Islet precursor cell (in vitro differentiated cells): Measurements from ENCODE around the gene SPATA46.
"Not testable (repeated sequence)": the region's sequence is repeated elsewhere in the genome, so short reads cannot be mapped to it uniquely, and the experiment has no call there.

Source experiments
- DNase-seq: peaks from one replicate; pipeline ENCODE4 v3.0.0-alpha.2; 2018

SPATA46 gene

DNA sequence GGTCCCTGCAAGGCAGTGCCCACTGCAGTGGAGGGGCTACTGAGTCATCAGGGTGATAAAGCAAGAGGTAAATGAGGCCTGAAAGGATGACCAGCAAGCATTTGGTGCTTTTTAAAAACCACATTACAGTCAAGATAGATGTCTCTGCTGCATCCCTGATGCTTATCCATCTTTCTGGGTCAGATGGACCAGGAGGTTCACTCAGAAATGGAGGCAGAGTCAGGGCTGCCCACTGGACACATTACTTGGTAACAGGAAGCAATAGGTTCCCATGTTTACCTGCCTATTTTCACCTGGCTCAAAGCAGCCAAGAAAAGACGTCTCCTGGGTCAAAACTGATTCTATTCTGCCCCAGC lies 3.6 kb downstream of the SPATA46 start:
- no peak for DNase-seq

DNA sequence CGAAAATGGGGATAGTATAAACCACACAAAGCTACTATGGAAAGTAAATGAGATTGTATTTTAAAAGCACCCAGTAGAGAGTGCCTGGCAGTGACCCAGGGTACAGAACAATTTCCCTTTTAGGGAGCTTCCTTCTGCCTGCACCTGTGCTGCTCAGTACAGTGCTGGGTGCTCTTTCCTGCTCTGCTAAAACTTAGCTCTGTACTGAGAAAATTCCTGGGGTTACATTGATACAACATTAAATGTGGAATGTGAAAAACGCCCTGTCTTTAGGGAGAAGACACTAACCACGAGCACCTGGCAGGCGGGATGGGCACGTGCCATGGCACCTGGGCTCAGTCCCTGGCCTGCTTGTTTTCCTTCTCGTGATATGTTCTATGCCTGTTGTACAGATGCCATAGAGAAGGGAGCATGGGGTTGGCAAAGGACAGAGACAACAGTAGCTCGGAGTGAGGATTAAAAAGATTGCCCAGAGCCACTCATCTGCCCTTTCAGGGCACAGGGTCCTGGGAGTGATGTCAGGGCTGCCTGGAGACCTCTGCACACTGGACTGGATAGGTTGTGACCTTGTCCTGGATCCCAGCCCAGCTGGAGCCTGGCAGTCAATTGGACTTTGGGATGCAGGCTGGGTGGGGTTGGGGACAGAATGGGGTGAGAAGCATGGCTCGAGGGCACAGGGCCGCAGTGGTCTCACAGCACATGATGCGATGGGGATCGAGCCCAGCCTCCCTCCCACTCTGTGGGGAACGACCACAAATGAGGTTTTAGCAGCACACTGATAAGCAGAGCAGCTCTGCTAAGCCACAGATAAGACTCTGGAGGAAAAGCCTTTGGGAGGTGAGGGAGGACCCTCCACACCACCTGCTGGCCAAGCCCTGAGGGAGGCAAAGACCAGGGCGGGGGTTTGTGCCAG lies 4.2 kb downstream of the SPATA46 start:
- DNase-seq, result no peak

DNA sequence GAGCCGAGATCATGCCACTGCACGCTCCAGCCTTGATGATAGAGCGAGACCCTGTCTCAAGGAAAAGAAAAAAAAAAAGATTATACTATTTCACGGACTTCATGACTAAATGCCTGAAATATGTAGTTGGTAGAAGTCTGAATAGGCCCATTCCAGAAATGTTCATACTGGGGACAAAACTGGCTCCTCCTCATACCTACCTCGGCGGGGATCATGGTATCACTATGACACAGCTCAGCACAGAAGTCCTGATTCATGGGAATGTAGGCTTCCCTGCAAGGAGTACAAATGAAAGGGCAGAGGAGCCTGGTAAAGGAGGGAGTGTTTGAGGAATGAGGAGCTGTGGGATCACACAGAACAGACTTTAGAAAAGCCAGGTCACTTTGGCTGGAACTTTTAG lies 5.0 kb downstream of the SPATA46 start:
- DNase-seq, result peak; percentile 73

DNA sequence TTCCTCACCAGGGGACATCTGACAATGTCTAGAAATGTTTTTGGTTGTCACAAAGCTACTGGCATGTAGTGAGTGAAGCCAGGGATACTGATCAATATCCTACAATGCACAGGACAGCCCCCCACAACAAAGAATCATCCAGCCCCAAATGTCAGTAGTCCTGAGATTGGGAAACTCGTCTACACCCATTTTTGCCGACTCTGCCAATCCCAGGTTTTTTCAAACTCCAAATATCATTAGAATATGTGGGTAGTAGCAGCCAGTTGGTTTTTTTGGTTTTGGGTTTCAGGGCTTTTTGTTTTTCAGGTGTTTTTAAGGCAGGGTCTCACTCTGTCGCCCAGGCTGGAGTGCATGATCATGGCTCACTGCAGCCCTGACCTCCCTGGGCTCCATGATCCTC lies 5.9 kb downstream of the SPATA46 start:
- DNase-seq, result no peak

DNA sequence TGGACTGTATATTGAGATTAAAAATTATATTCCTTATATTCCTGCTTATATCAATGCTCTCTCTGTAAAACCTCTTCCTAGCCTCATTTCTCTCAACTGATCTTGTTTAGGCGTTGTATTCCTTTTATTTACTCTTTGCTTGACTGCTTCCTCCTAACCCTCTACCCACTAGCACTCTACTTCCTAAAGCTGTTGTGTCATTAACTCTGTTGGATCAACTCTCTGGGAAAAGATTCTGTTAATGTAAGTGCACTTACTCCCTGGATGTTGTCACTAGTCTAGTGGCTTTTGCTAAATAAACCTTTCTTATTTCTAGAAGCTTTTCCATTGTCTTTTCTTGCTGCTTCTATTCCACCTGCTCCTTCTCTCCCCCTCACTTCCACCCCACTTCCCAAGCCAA lies 6.5 kb downstream of the SPATA46 start:
- DNase-seq, result no peak

DNA sequence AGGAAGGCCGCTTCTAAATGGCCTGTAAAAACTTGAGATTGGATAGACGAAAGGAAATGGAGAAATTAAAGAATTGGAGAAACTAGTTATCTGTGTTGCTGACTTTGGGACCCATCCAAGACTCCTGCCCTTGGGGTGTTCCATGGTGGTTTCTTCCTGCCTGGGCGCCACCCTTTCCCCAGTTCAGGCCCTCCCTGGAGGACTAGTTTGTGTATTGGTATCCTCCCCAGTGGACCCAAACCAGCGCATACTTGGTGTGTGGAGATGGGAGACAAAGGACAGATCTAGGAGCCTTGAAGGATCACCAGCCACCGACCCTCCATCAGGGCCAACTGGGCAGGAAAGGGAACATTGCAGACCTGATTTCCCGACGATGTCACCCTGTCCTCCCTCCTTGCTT lies 7.1 kb downstream of the SPATA46 start:
- DNase-seq, result no peak

DNA sequence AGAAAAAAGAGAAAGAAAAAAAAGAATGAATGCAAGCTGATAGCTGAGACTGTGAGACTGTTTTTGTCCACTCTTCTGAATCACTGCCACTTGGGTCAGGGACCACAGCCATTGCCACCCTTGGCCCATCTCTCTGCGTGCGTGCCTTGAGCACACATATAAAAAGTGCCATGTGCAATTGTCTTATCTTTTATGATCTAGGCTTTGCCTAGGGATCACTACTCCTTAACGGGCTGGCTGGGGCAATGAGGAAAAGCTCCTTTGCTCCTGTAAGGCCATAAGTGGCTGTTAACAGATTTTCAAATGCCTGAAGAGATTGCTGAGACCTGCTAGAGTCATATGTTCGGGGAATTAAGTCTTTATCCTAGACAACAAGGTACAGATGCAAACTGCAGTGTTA lies 8.2 kb downstream of the SPATA46 start:
- DNase-seq, result no peak

DNA sequence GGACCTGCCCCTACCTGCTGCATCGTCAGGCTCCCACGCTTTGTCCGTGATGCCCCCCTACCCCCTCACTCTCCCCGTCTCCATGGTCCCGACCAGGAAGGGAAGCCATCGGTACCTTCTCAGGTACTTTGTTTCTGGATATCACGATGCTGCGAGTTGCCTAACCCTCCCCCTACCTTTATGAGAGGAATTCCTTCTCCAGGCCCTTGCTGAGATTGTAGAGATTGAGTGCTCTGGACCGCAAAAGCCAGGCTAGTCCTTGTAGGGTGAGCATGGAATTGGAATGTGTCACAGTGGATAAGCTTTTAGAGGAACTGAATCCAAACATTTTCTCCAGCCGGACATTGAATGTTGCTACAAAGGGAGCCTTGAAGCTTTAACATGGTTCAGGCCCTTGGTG lies 8.9 kb downstream of the SPATA46 start:
- DNase-seq, result peak; percentile 77

DNA sequence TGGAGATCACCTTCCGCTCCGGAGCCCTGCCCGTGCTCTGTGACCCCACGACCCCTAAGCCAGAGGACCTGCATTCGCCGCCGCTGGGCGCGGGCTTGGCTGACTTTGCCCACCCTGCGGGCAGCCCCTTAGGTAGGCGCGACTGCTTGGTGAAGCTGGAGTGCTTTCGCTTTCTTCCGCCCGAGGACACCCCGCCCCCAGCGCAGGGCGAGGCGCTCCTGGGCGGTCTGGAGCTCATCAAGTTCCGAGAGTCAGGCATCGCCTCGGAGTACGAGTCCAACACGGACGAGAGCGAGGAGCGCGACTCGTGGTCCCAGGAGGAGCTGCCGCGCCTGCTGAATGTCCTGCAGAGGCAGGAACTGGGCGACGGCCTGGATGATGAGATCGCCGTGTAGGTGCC lies 9.6 kb downstream of the SPATA46 start:
- DNase-seq, result no peak

DNA sequence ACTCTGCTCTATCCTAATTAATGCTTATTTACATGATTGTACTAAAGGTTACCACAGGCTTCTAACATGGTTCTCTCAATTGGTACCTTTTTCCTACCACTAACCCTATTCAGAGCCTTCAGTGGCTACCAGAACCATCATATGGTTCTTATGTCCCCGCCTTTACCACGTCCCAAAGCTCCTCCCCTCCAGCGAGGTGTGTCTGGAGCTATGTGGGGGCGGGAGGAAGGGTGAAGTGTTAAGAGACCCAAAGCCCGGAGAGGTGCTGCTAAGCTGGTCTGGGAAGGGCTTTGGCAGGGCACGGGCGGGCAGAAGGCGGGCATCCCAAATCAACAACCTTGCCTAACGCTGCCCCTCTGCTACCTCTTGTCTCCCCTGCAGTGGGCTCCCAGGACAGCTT lies 10.0 kb downstream of the SPATA46 start:
- no peak for DNase-seq

DNA sequence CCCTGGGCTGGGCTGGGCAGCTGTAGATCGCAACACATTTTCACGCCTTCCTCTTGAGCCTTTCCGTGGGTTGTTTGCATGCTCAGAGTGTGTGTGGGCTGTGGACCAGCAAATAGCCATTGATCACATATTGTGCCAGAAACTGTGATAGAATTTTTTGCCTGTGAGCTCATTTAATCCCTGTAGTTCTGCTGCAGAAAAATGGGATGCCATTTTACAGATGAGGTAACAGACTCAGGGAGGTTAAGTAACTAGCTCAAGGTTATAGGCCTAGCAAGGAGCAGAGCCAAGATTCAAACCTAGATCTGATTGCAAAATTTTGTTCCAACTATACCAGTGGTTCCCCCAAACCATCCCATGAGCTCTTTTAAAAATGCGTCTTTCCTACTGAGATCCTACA lies 10.5 kb downstream of the SPATA46 start:
- DNase-seq, result no peak

DNA sequence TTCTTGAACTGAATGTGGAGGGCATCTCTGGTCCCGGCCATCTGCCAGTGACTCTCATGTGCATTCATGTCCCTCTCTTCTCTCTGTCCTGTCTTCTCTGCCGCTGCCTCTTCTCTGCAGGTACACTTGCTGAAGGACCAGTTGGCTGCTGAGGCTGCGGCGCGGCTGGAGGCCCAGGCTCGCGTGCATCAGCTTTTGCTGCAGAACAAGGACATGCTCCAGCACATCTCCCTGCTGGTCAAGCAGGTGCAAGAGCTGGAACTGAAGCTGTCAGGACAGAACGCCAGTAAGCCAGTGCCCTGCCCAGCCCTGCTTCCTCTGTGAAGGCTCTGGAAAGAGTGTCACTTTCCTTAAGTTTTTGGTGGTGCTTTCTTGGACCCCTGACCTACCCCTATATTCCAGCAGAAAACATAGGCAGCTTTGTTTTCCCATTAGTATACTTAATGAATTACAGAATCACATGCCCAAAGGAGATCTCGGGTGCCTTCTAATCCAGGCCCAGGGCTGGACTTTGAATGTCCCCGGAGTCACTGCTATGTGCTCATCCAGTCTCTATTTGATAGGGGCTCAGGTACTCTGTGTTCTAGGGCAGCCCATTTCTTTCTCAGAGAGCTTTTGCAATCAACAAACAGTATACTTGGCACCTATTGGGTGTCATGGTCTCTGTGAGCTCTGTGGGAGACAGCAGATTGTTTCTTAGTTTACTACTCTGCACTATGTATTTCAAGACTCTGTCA lies 11.2 kb downstream of the SPATA46 start:
- DNase-seq, result no peak

DNA sequence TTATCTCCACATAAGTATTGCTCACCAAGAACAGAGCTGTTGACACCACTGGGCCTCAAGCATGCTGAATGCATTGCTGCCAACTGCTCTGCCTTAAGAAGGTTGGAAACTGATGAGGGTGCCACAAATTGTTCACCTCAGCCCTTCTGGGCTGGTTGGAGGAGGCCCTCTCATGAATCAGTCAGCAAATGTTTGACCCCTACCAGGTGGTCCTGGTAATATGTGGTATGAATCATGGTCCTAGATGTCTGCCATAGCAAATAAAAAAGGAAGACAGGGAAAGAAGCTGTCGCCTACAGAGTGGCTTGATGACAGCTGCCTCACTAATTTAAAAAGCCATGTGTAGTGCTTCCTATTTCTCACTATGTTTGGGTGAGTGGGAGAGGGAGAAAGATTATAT lies 12.2 kb downstream of the SPATA46 start:
- no peak for DNase-seq

DNA sequence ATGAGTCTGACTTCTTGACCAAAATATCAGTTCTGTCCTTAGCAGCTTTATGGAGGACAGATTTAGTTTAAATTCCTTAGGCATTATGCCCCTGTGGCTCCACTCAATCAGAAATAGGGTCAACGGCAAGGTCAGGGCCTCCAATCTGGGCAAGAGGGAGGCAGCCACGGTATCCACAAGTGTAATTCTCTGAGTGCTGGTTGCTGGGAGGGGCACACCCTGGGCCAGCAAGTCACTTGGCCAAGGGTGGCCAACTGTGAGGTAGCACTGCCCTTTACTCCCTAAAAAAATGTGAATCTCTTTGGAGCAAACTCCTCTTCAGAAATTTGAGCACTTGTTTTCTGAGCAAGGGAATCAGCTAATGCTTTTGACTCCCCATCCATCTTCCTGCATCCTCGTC lies 12.8 kb downstream of the SPATA46 start:
- DNase-seq, result no peak

DNA sequence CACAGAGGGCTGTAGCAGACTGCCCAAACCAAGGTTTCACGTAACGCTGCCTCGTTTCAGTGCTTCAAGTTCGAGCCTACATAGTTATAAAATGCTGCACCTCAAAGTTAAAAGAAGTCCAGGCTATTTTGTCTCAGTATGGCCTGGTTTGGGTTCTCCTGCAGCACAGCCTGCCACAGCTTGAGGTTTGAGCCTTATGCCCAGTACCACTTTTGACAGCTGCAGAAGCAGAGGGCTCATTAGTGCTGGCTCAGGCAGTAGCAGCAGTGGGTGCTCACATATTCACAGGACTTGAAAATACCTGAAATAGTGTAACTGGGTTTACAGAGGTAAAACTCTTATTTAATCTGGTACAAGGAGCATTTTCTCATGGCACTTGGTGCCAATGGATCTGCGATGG lies 15.3 kb downstream of the SPATA46 start:
- no peak for DNase-seq

DNA sequence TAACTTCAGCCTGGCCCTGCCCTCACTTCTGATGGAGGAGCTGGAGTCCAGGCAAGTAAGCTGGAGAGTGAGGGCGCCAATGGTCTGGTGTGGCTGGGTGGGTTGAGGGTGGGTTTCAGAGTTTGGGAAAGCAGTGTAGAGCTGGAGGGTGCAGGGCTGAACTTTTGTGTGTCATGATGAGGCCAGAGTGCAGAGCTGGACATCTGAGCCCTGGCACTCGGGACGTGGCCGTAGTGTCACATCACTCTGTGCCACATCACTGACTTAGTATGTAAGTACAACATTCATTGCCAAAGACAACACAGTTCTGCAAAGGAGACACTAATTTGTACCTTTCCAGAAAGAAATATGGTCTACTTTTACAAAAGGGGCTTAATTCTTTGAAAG lies 15.8 kb downstream of the SPATA46 start:
- DNase-seq, result no peak

DNA sequence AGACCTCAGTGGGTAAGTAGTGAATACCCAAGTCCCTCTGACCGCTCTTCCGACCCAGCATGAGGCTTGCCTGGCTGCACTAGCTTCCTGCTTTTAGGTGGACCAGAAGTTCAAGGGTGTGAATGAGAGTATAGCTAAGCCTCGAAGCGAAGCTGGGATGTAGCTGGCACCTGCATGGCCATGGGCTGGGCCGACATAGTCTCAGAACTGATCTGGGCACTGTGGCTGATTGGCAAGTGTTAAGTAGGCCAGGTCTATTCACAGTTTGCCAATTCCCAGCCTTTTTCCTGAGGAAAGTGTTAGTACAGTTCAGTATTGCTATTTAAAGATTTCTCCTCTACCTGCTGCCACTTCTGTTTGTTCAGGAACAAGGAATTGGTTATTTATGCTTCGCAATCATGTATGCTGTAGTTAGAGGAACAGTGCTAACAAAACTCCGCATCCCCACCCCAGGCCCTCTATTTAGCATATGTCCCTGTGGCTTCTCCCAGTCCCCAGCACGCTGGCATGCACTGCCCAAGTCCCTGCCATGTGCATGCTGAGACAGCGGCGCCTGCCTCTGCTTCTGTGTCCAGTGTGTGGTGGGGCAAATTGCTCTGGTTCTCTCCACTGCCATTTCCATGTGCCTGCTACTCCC lies 16.3 kb downstream of the SPATA46 start:
- DNase-seq, result no peak

DNA sequence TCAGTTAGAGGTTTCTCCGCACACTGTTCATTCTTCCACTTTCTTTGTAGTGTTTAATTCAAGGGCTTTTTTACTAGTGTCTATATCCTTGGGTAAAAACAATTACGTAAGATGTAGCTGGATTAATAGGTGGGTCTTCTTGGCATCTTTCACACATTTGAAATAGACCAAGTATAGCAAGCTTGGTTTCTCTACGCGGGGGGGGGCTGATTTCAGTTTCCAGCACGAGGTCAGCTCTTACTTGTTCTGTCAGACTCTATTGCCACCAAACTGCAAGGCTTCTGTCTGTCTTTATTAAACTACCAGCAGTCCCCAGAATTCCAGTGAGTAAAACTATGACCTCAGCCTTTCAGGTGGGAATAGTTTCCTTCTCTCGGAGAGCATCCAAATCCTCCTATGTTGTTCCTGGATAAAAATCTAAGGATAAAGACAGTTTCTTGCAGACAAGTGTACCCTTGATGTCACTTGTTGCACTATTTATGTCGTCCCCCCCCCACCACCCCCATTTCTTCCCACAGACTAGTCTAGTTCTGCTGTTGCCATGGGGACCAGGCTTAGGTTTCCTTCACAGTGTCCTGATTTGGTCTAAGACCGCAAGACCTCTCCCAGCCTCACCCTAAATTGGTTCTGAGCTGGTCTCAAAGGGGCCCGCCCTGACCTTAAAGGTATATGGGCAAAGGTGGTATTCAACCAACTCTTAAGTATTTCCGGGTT lies 17.0 kb downstream of the SPATA46 start:
- DNase-seq, result no peak

DNA sequence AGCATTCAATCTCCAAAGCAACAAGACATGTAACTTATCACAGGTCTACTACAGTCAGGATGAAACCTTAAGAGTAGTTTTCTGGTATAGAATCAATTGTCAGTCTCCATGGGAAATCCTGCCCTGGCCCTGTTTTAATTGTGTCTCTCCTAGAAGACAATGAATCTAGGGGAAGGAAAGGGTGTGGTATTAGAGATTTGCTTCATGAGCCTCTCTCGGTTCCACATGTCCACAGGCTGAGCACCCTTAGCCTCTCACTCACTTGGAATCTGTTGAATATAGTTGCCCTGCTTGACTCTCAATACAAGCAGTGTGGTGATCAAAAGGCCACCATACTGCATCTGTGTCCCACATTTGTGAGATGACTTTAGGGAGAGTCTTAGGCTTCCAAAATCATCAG lies 17.7 kb downstream of the SPATA46 start:
- DNase-seq, result no peak

DNA sequence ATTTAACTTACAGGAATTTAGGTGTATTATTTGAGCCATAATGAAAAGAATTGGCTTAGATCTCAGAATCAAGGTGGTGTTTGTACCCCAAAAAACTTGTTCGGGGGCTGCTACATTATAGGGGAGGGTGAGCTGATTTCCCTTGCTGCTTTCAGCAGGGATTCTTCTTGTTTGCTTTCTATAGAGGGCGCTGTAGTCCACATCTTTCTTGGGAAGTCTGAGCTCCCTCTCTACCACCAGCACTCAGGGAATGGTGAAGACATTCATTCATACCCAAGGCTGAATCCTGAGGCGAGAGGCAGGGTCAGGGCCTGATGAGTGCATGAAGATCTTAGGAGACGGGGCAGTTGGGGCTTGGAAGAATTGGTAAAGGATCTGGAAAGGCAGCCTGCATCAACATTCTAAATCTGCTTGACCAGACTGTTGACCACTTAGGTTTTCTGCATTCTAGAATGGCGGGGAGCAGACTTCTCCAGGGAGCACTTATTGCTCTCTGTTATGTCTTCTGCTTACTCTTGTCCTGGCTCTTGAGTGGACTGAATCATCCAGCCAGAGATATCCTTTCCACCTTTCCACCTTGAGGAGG lies 18.9 kb downstream of the SPATA46 start:
- DNase-seq, result no peak

DNA sequence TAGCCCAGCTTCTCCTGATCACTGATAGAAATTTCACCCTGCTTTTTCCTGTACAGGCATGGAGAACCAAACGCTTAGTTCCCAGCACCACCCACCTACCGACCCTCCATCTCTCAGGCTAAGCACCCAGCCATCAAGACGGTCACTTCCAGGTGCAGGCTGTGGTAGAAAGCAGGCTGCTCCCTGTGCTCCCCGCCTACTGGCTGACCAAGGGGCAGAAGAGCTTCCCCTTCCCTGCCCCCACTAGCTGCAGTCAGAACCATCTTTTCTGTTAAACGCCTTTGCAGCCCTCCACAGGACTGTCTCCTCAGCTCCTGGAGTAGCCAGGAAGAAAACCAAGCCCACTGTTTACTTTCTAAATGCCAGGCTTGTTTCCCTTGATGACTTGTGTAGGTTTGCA lies 23.0 kb downstream of the SPATA46 start:
- DNase-seq, result no peak

DNA sequence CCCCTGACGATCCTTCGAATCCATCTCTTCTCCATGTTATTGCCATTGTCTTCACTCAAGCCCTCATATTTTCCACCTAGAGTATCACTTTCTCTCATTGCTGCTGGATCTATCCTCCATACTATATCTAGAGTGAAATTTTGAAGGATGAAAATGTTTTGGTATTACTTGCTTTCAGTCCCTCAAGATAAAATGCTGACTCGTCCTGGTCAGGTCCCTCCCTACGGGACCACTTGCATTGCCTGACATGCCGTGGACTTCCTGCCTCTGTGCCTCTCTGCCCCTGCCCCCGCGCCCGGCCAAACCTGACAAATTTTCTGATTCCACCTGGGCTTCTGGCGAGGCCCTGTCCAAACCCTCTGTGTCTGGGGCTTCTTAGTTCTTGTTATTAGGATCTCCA lies 23.6 kb downstream of the SPATA46 start:
- DNase-seq, result no peak

DNA sequence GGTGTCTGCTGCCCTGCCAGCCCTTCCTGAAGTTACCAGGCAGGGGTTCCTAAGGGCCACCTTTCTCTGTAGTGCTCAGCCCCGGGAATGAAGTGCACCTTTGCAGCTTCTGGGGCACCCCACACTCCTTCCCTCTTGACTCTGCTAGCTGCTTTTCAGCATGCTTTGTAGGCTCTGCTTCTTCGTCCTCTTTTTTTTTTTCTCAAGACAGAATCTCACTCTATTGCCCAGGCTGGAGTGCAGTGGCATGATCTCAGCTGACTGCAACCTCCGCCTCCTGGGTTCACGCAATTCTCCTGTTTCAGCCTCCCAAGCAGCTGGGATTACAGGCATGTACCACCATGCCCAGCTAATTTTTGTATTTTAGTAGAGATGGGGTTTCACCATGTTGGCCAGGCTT lies 24.8 kb downstream of the SPATA46 start:
- DNase-seq, result not testable (repeated sequence)
